Measurements from ENCODE around the gene THUMPD2. TPM values are rescaled to one million over a fixed set of nuclear protein-coding genes. Genes with fewer than 3 reads are reported as not detected.

THUMPD2 gene
- total RNA-seq, 1 experiment from 2014 or later: 11.3 TPM

DNA sequence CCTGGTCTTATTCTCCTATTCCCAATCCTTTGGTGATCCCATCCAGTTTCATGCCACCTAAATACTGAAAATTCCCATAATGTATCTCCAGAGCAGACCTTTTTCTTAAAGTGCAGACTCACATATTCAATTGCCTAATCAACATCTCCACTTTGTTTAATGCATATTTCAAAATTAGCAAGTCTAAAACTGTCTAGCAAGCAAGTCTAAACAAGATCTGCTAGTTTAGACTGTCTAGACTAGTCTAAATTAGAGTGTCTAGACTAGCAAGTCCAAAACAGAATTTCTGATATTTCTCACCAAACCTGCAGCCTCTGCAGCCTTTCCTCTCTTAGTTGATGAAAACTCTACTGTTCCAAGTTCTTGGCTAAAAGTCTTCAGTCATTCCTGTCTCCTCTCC, 44.6 kb downstream of the THUMPD2 start:
- H2AFZ ChIP-seq: no peak overlapping the region

GRCh38 chr2:39733070-39733674, 45.9 kb downstream of the THUMPD2 start:
- intact Hi-C loops (cut with micrococcal nuclease; ENCODE audit: unreplicated experiment): loop anchor here (5.0 to 10.0 kb wide), 3 partner anchors 216 to 498 kb away; partner anchors contain the start of gene MAP4K3

More for the DNA sequence above, 44.6 kb downstream of the THUMPD2 start:
- intact Hi-C loops (cut with micrococcal nuclease; ENCODE audit: unreplicated experiment): loop anchor here (5.0 to 10.0 kb wide), 3 partner anchors 217 to 500 kb away; partner anchors contain the start of gene MAP4K3
- Histone ChIP-seq H3F3A (ENCODE audit: insufficient read depth, low read depth) (no peaks in the 10 kb centered on the region), H3K4me3 (no peak overlapping the region), H4K20me1 (ENCODE audit: insufficient read depth) (no peaks in the 10 kb centered on the region), H3K79me2 (ENCODE audit: low read depth) (no peaks in the 10 kb centered on the region), H3K9me3 (ENCODE audit: insufficient read depth, low read depth) (no peaks in the 10 kb centered on the region), H3K9me2 (ENCODE audit: insufficient read depth) (no peaks in the 10 kb centered on the region), H3K27ac (no peak overlapping the region), H3K4me2 (no peak overlapping the region), H3K36me3 (ENCODE audit: low read depth) (peaks cover 21% of the 10 kb centered on the region; the same call in 1 of the 2 replicates), H3K27me3 (ENCODE audit: insufficient read depth, low read depth) (no peaks in the 10 kb centered on the region), H3K4me1 (replicated peaks; ENCODE audit: insufficient read depth) (no peaks in the 10 kb centered on the region)
- ChIA-PET CTCF (no interaction called here), POLR2A (ENCODE audit: unreplicated experiment) (no interaction called here)
- no TSS peak for BruUV-seq (replicated peaks)
- DNase-seq: no peak
- no peak for TF ChIP-seq CTCF (conservative IDR thresholded peaks at IDR 0.05)
- TF ChIP-seq EZH2 (IDR thresholded peaks at IDR 0.05; ENCODE audit: low read depth): no peak

GRCh38 chr2:39732482-39732881, 46.6 kb downstream of the THUMPD2 start:
- Histone ChIP-seq H3K79me2 (ENCODE audit: low read depth) (no peaks in the 10 kb centered on the region), H3K4me1 (replicated peaks; ENCODE audit: insufficient read depth) (no peaks in the 10 kb centered on the region), H3K4me3 (no peak overlapping the region), H3K27ac (no peak overlapping the region), H3K9me2 (ENCODE audit: insufficient read depth) (no peaks in the 10 kb centered on the region), H2AFZ (no peak overlapping the region), H3K4me2 (no peak overlapping the region), H4K20me1 (ENCODE audit: insufficient read depth) (no peaks in the 10 kb centered on the region), H3K9me3 (ENCODE audit: insufficient read depth, low read depth) (no peaks in the 10 kb centered on the region), H3K36me3 (ENCODE audit: low read depth) (peaks cover 20% of the 10 kb centered on the region; the same call in 1 of the 2 replicates), H3F3A (ENCODE audit: insufficient read depth, low read depth) (no peaks in the 10 kb centered on the region), H3K27me3 (ENCODE audit: insufficient read depth, low read depth) (no peaks in the 10 kb centered on the region)
- CTCF ChIA-PET: no interaction called here
- POLR2A ChIA-PET (ENCODE audit: unreplicated experiment): interaction anchor here (0.6 kb wide), 1 partner anchor 355 kb away, joined by 3 read pairs; no protein-coding TSS in a partner anchor
- BruUV-seq (replicated peaks): no TSS peak
- DNase-seq: no peak
- intact Hi-C loops (cut with micrococcal nuclease; ENCODE audit: unreplicated experiment): loop anchor here (5.0 to 10.0 kb wide), 3 partner anchors 215 to 498 kb away; partner anchors contain the start of gene MAP4K3
- TF ChIP-seq EZH2 (IDR thresholded peaks at IDR 0.05; ENCODE audit: low read depth) (no peak), CTCF (conservative IDR thresholded peaks at IDR 0.05) (no peak)

More at GRCh38 chr2:39733070-39733674, 45.9 kb downstream of the THUMPD2 start:
- Histone ChIP-seq H3K79me2 (ENCODE audit: low read depth) (no peaks in the 10 kb centered on the region), H3K9me2 (ENCODE audit: insufficient read depth) (no peaks in the 10 kb centered on the region), H4K20me1 (ENCODE audit: insufficient read depth) (no peaks in the 10 kb centered on the region), H3K4me3 (no peak overlapping the region), H3K4me2 (no peak overlapping the region), H2AFZ (no peak overlapping the region), H3K4me1 (replicated peaks; ENCODE audit: insufficient read depth) (no peaks in the 10 kb centered on the region), H3K9me3 (ENCODE audit: insufficient read depth, low read depth) (no peaks in the 10 kb centered on the region), H3F3A (ENCODE audit: insufficient read depth, low read depth) (no peaks in the 10 kb centered on the region), H3K27me3 (ENCODE audit: insufficient read depth, low read depth) (no peaks in the 10 kb centered on the region), H3K36me3 (ENCODE audit: low read depth) (peaks cover 20% of the 10 kb centered on the region; the same call in 1 of the 2 replicates), H3K27ac (no peak overlapping the region)
- CTCF ChIA-PET: no interaction called here
- DNase-seq: no peak
- no TSS peak for BruUV-seq (replicated peaks)
- POLR2A ChIA-PET (ENCODE audit: unreplicated experiment): no interaction called here
- TF ChIP-seq CTCF (conservative IDR thresholded peaks at IDR 0.05): no peak
- TF ChIP-seq EZH2 (IDR thresholded peaks at IDR 0.05; ENCODE audit: low read depth): no peak
